ENCODE measurements around the gene AZIN2.
A peak's percentile ranks its signal among the peaks of the same experiment; 100 is the strongest.

GRCh38 chr1:33099290-33100118 is 18.6 kb downstream of the AZIN2 start:
- TF ChIP-seq CTCF (IDR thresholded peaks at IDR 0.05; ENCODE audit: low read length): peak; percentile 21; the same call in 1 of the 2 replicates
- no peak for TF ChIP-seq EZH2 (IDR thresholded peaks at IDR 0.05; ENCODE audit: borderline replicate concordance, low read length)
